H9 (cell line): ENCODE results near the gene NRP2. TPM values are rescaled to one million over a fixed set of nuclear protein-coding genes. Genes with fewer than 3 reads are reported as not detected.

ENCODE experiments used
- DNase-seq: peaks from one replicate; pipeline ENCODE4 v3.0.0-alpha.2; 2017
- H2AFZ ChIP-seq: one replicate; pipeline ENCODE4 v1.6.1; 2013; ENCODE audit warnings: mild to moderate bottlenecking, low read length, control low read depth, moderate library complexity
- H2AK5ac ChIP-seq: 2 replicates; pipeline ENCODE4 v1.6.1; 2013; ENCODE audit warnings: low read length, control low read depth, mixed read lengths; ENCODE audit not compliant: insufficient read length
- H2BK120ac ChIP-seq: one replicate; pipeline ENCODE4 v1.6.1; 2013; ENCODE audit warnings: low read depth, mild to moderate bottlenecking, low read length, control low read depth, inconsistent platforms; ENCODE audit not compliant: poor library complexity, severe bottlenecking
- H2BK12ac ChIP-seq: 2 replicates; pipeline ENCODE4 v1.6.1; 2013; ENCODE audit warnings: low read length, control low read depth, mixed read lengths, low read depth; ENCODE audit not compliant: insufficient read length
- H2BK15ac ChIP-seq: 2 replicates; pipeline ENCODE4 v1.6.1; 2013; ENCODE audit warnings: low read depth, low read length, control low read depth
- H2BK20ac ChIP-seq: one replicate; pipeline ENCODE4 v1.6.1; 2013; ENCODE audit warnings: low read depth, mild to moderate bottlenecking, low read length, control low read depth, inconsistent platforms; ENCODE audit not compliant: poor library complexity, severe bottlenecking
- H2BK5ac ChIP-seq: 2 replicates; pipeline ENCODE4 v1.6.1; 2013; ENCODE audit warnings: low read length, control low read depth, mixed read lengths; ENCODE audit not compliant: insufficient read length
- H3K14ac ChIP-seq: 2 replicates; pipeline ENCODE4 v1.6.1; 2013; ENCODE audit warnings: low read length, control low read depth; ENCODE audit not compliant: insufficient read depth
- H3K18ac ChIP-seq: 2 replicates; pipeline ENCODE4 v1.6.1; 2013; ENCODE audit warnings: low read depth, mild to moderate bottlenecking, mixed read lengths, low read length, control low read depth; ENCODE audit not compliant: insufficient read length
- H3K23ac ChIP-seq: 2 replicates; pipeline ENCODE4 v1.6.1; 2013; ENCODE audit warnings: low read length, control low read depth, mixed read lengths, low read depth; ENCODE audit not compliant: insufficient read length
- H3K23me2 ChIP-seq: 2 replicates; pipeline ENCODE4 v1.6.1; 2013; ENCODE audit warnings: low read depth, mild to moderate bottlenecking, mixed read lengths, low read length, control low read depth; ENCODE audit not compliant: insufficient read length, poor library complexity, severe bottlenecking
- H3K27ac ChIP-seq: 2 replicates; pipeline ENCODE4 v1.5.1; 2013; ENCODE audit warnings: low read length, control low read depth, mixed read lengths, low read depth; ENCODE audit not compliant: insufficient read length
- H3K27me3 ChIP-seq: 2 replicates; pipeline ENCODE4 v1.6.1; 2013; ENCODE audit warnings: low read length, control low read depth, inconsistent platforms; ENCODE audit not compliant: insufficient read depth
- H3K4ac ChIP-seq: 2 replicates; pipeline ENCODE4 v1.6.1; 2013; ENCODE audit warnings: low read depth, mild to moderate bottlenecking, control low read depth, inconsistent platforms, low read length, moderate library complexity
- H3K4me1 ChIP-seq: 2 replicates; pipeline ENCODE4 v1.6.1; 2013; ENCODE audit warnings: low read length, control low read depth, inconsistent platforms; ENCODE audit not compliant: insufficient read depth
- H3K4me2 ChIP-seq: 2 replicates; pipeline ENCODE4 v1.6.1; 2013; ENCODE audit warnings: low read length, control low read depth, mixed read lengths; ENCODE audit not compliant: insufficient read length, insufficient read depth
- H3K56ac ChIP-seq: 2 replicates; pipeline ENCODE4 v1.6.1; 2013; ENCODE audit warnings: low read depth, mild to moderate bottlenecking, mixed read lengths, low read length, control low read depth; ENCODE audit not compliant: insufficient read length
- H3K79me1 ChIP-seq: 2 replicates; pipeline ENCODE4 v1.6.1; 2013; ENCODE audit warnings: low read depth, mild to moderate bottlenecking, moderate library complexity, low read length, control low read depth, inconsistent platforms; ENCODE audit not compliant: insufficient read depth, poor library complexity, severe bottlenecking
- H3K79me2 ChIP-seq: 2 replicates; pipeline ENCODE4 v1.6.1; 2013; ENCODE audit warnings: low read length, control low read depth, inconsistent platforms; ENCODE audit not compliant: insufficient read depth
- H3K9ac ChIP-seq: 2 replicates; pipeline ENCODE4 v1.6.1; 2013; ENCODE audit warnings: low read length, control low read depth, mixed read lengths; ENCODE audit not compliant: insufficient read length; ENCODE audit errors: extremely low read depth
- H3K9me3 ChIP-seq: one replicate; pipeline ENCODE4 v1.6.1; 2013; ENCODE audit warnings: low read depth, low read length, inconsistent platforms; ENCODE audit not compliant: control insufficient read depth
- H3T11ph ChIP-seq: one replicate; pipeline ENCODE4 v1.6.1; 2013; ENCODE audit warnings: mild to moderate bottlenecking, low read length, control low read depth, inconsistent platforms
- H4K20me1 ChIP-seq: one replicate; pipeline ENCODE4 v1.6.1; 2013; ENCODE audit not compliant: control insufficient read depth, insufficient read length, insufficient read depth
- H4K5ac ChIP-seq: 2 replicates; pipeline ENCODE4 v1.6.1; 2013; ENCODE audit warnings: low read depth, mild to moderate bottlenecking, mixed read lengths, low read length, control low read depth; ENCODE audit not compliant: insufficient read length
- H4K8ac ChIP-seq: replicated peaks from 2 replicates; pipeline ENCODE4 v1.6.1; 2013; ENCODE audit warnings: low read length, control low read depth, mixed read lengths, low read depth; ENCODE audit not compliant: insufficient read length
- H4K91ac ChIP-seq: 2 replicates; pipeline ENCODE4 v1.6.1; 2013; ENCODE audit warnings: low read depth, mild to moderate bottlenecking, moderate library complexity, mixed read lengths, low read length, control low read depth; ENCODE audit not compliant: insufficient read length
- H3K27ac Mint-ChIP-seq, 3 experiments: 2 replicates in 2 of 3; 3 replicates in 1 of 3; pipeline ENCODE4 v1.8.0; 2020 to 2021; ENCODE audit warnings: mixed read lengths in 3 of 3, mild to moderate bottlenecking in 1 of 3, moderate library complexity in 1 of 3
- H3K27me3 Mint-ChIP-seq: 2 replicates; pipeline ENCODE4 v1.8.0; 2021; ENCODE audit warnings: low read depth, mild to moderate bottlenecking, moderate library complexity, mixed read lengths
- H3K36me3 Mint-ChIP-seq, 3 experiments: 2 replicates in 2 of 3; 3 replicates in 1 of 3; pipeline ENCODE4 v1.8.0; 2020 to 2021; ENCODE audit warnings: low read depth in 3 of 3, mixed read lengths in 3 of 3; ENCODE audit not compliant: insufficient read depth in 1 of 3
- H3K4me1 Mint-ChIP-seq, 2 experiments: 2 replicates each; pipeline ENCODE4 v1.8.0; 2020; ENCODE audit warnings: mixed read lengths in 2 of 2
- H3K4me3 Mint-ChIP-seq, 2 experiments: 2 replicates in 1 of 2; 3 replicates in 1 of 2; pipeline ENCODE4 v1.8.0; 2020 to 2021; ENCODE audit warnings: mild to moderate bottlenecking in 2 of 2, mixed read lengths in 2 of 2, moderate library complexity in 1 of 2
- H3K9me3 Mint-ChIP-seq, 2 experiments: 2 replicates in 1 of 2; 3 replicates in 1 of 2; pipeline ENCODE4 v1.8.0; 2020; ENCODE audit warnings: mild to moderate bottlenecking in 2 of 2, mixed read lengths in 2 of 2, moderate library complexity in 1 of 2
- WGBS: extraction: QIAGEN DNeasy Blood & Tissue Kit; methylation state at CpG from one replicate; pipeline ENCODE4 v1.1.7; 2013; ENCODE audit warnings: missing lambda C conversion rate, low lambda C conversion rate, mixed read lengths; ENCODE audit not compliant: insufficient read length; ENCODE audit errors: extremely low coverage; 5-methylcytosine and 5-hydroxymethylcytosine counted together
- total RNA-seq: library from RNA; stranded (reverse); gene quantifications from 2 replicates; pipeline ENCODE4 v1.2.1, GENCODE V29; 2021
- TF ChIP-seq, protein P1 (sequence below): fragments of 200-600 bp; sonication (generic); conservative IDR thresholded peaks from 3 replicates; pipeline ENCODE4 v1.8.0; 2021; ENCODE audit warnings: antibody characterized with exemption, mild to moderate bottlenecking

The NRP2 gene
- total RNA-seq, 1 experiment from 2014 or later = 19.7 TPM

DNA sequence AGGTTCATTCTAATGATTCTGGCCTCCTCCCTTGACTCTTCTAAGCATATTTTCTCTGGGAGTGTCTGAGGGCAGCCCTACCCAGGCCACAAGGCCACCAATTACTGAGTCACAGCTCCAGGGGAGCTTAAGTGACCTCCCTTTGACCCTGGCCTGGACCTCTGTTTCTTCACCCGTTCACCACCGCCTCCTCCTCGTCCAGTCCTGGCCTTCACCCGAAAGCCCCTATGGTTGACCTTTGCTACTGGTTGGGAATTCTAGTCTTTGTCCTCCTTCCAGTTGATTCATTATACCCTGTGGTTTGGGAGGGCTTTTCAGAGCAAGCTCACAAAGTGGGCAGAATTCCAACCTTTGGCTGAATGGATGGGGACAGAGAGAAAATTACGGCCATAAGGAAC, 72.6 kb downstream of the NRP2 start:
- H3K4me3 Mint-ChIP-seq = no peak overlapping the region
- TF ChIP-seq, protein P1, sequence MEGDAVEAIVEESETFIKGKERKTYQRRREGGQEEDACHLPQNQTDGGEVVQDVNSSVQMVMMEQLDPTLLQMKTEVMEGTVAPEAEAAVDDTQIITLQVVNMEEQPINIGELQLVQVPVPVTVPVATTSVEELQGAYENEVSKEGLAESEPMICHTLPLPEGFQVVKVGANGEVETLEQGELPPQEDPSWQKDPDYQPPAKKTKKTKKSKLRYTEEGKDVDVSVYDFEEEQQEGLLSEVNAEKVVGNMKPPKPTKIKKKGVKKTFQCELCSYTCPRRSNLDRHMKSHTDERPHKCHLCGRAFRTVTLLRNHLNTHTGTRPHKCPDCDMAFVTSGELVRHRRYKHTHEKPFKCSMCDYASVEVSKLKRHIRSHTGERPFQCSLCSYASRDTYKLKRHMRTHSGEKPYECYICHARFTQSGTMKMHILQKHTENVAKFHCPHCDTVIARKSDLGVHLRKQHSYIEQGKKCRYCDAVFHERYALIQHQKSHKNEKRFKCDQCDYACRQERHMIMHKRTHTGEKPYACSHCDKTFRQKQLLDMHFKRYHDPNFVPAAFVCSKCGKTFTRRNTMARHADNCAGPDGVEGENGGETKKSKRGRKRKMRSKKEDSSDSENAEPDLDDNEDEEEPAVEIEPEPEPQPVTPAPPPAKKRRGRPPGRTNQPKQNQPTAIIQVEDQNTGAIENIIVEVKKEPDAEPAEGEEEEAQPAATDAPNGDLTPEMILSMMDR = no peak
- H3K4me1 ChIP-seq = peaks cover 3% of the 10 kb centered on the region; the same call in 1 of the 2 replicates

More for the DNA sequence above, 72.6 kb downstream of the NRP2 start:
- Histone ChIP-seq H4K8ac (no peak overlapping the region), H2BK120ac (no peak overlapping the region), H3K9ac (no peak overlapping the region), H3K23me2 (no peaks in the 10 kb centered on the region), H2BK5ac (no peak overlapping the region), H4K91ac (no peak overlapping the region), H3K14ac (no peak overlapping the region; the same call in 1 of the 2 replicates), H4K20me1 (no peaks in the 10 kb centered on the region), H2AFZ (no peak overlapping the region), H3K23ac (no peak overlapping the region), H2AK5ac (no peak overlapping the region), H3K79me2 (no peaks in the 10 kb centered on the region), H3K56ac (no peak overlapping the region), H4K5ac (no peak overlapping the region), H2BK20ac (no peak overlapping the region), H3K27ac (no peak overlapping the region), H2BK15ac (no peak overlapping the region), H2BK12ac (no peak overlapping the region), H3T11ph (no peak overlapping the region), H3K4ac (no peak overlapping the region), H3K9me3 (no peaks in the 10 kb centered on the region), H3K79me1 (no peaks in the 10 kb centered on the region), H3K27me3 (no peaks in the 10 kb centered on the region; the same call in 1 of the 2 replicates), H3K18ac (no peak overlapping the region), H3K4me2 (no peak overlapping the region)
- Mint-ChIP-seq H3K4me1 (peaks cover 18 to 36% of the 10 kb centered on the region in 2 experiments), H3K27me3 (no peaks in the 10 kb centered on the region; the same call in 1 of the 2 replicates), H3K36me3 (peaks cover 13 to 18% (median 13%) of the 10 kb centered on the region in 3 experiments; a peak in 5 of 7 replicates), H3K9me3 (no peaks in the 10 kb centered on the region), H3K27ac (peak overlapping the region in 1 of 3 experiments; percentile 14; a peak in 3 of 7 replicates)
- no peak for DNase-seq
- WGBS = no CpG with 5 or more reads among the region's 5 CpGs
